Stimulated activated CD4-positive, alpha-beta T cell treated with anti-CD3 and anti-CD28 coated beads, TNF-alpha, amount 100 ng/mL, for 24 hours (primary cell): ENCODE measurements around the gene CTDP1.
"Not testable (repeated sequence)": the region's sequence is repeated elsewhere in the genome, so short reads cannot be mapped to it uniquely, and the experiment has no call there.

ENCODE experiments used
- DNase-seq, 3 experiments: peaks; one replicate each; pipeline ENCODE4 v3.0.0-alpha.2; 2020; ENCODE audit warnings: low read depth in 3 of 3

CTDP1 gene

DNA sequence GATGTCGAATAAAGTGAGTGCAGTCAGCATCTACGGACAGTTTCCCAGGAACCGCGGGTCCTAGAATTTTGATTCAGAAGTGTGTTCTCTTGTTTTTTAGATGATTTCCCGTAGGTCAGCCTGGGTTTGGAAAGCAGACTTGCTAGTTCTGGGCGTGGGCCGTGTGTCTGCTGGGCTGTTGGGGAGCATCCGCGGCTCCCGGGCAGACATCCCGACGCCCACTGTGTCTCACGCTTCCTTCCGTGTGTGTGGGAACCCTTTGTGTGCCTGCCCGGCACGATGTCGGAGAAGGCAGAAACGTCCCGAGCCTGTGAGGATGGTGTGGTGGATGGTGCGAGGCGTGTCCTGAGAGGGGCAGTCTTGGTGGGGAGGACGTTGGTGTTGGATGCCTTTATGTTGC is 18.4 kb downstream of the CTDP1 start:
- DNase-seq: no peak

DNA sequence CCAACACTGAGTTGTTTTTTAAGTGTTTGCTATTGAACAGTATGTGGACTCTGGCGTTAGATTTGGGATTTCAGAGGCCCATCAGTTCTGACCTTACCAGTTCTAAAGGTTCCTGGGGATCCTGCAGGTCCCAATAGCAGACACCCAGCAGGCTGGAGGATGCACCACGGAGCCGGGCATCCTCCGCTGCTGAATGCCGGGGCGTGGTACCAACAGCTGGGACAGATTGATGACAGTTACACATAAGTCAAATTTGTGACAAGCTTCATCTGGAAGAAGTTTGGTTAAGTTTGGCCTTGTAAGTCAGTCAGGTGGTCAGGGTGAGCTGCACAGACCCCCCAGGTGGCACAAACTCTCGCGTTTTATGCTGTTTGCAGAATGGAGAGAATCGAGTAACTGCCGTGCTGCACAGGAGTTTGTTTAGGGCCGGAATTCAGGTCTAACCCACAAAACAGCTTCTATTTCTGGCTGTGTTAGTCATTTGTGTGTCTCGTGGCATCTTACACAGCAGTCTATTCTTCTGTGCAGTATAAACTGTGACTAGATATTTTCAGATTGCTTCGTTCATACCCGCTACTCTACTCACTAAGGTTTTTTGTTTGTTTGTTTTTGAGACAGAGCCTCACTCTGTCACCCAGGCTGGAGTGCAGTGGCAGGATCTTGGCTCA is 19.2 kb downstream of the CTDP1 start:
- DNase-seq: no peak

DNA sequence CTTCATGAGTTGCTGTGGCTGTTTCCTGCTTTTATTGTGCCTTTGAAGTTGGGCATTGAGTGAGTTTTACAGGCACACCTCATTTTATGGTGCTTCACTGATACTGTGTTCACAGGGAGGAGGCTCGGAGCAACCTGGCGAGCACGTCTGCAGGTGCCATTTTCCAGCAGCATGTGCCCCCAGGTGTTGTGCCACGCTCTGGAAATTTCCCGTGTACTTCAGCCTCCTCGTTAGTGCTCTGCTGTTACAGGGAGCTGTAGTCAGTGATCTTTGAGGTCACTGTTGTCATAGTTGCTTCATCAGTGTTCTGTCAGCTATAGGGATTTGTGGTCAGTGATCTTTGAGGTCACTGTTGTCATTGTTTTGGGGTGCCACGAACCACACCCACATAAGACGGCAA is 20.1 kb downstream of the CTDP1 start:
- no peak for DNase-seq

DNA sequence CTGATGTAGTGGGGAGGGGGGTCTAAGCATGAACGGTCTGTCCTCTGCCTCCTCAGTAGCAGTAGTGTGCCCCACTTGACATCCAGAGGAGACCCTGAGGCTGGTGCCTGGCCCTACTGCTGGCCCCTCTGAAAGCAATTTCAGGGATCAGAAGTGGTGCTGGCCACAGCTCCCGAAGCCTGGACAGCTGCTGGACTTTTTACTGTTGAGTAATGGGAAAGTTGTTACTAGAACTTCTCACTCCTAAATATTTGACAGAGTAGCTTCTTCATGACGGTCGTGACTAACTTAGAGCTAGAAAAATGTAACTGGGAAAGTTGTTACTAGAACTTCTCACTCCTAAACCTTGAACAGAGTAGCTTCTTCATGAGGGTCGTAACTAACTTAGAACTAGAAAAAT is 23.3 kb downstream of the CTDP1 start:
- no peak for DNase-seq

DNA sequence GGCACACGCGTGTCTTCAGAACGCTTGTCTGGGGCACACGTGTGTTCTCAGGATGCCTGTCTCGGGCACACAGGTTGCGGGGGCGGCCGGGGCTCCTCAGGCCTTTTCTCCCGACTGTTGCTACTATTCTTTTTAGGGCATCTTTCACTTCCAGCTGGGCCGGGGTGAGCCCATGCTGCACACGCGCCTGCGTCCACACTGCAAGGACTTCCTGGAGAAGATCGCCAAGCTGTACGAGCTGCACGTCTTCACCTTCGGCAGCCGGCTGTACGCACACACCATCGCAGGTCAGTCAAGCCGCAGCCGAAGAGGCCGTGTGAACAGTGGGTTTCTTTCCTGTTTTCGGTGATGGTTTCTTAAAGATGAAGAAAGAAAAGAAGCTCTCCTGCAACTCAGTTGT is 25.0 kb downstream of the CTDP1 start:
- DNase-seq: no peak

DNA sequence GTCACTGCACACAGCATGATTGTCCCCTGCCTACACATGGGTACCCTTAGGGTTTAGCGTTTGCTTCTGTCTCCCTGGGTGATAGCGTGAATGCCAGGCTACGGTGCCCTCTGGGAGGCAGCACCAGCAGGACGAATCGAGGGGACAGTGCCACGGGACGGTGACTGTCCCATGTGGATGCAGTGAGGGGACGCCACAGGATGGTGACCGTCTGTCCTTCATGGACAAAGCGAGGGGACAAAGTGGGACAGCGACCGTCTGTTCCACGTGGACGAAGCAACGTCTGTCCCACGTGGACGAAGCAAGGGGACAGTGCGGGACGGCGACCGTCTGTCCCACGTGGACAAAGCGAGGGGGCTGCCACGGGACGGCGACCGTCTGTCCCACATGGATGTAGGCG is 25.7 kb downstream of the CTDP1 start:
- DNase-seq: no peak

DNA sequence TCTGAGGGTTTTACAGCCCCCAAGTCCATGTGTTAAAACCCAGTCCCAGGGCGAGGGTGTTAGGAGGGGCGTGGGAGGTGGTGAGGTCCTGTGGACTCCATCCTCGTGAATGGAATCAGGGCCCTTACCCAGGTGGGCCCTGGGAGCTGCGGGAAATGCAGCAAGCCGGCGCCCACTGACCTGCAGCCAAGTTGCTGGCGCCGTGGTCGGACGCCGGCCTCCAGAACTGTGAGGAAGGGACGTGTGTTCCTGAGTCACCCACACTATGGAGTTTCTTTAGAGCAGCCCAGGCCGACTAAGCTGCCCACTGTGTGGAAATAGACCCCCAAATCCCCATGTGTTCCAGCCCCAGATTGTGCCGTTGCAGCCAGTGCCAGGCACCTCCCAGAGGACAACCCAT is 26.4 kb downstream of the CTDP1 start:
- no peak for DNase-seq

DNA sequence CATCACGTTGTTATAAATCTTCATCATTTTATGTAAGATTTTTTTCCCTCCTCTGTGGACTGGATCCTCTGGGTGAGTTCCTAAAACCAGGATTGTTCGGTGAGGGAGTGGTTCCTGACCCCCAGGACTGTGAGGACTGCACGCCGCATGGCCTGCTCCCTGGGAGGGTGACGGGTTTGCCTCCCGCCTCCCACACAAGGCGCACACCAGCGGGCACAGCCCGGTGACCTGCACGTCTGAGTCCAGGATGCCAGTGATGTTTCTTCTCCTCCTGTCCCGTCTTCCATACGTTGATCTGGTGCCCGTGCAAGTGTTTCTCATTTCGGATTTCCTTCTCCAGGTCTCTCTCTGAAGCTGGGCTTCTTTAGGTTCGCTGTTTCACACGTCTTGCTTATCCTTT is 27.1 kb downstream of the CTDP1 start:
- DNase-seq: no peak

DNA sequence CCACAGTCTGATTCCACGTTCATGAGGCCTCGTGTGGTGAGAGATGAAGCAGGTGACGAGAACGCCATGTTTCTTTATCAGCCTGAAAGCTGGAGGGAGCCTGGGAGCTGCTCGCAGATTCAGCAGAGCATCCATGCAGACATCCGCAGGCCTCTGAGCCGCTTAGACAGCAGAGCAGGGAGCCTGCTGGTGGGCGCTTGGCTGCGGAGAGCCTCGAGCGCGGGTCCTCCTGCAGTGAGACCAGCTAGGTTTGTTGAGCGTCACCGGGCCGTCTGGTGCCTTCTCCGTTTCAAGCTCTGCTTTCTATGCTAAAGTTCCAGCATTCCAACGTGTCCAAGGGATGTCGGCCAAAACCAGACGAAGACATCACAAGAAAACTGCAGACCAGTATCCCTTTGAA is 27.6 kb downstream of the CTDP1 start:
- DNase-seq: no peak

DNA sequence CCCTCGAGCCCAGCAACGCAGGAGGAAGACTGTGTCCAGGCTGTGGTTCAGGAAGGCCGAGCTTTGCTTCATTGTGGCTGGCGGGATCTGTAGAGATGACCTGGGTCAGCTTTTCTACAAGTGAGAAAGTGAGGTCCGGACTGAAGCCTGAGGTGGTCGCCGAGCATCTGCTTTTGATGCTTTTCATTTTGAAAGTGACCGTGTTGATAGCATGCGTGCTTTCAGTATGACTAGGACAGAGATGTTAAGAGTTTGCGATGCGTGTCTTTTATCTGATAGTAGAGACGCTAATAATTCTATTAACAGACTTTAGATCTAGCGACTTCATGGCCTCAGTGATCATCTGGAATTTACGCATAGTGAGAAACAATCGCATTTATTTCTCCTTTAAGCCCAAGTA is 28.1 kb downstream of the CTDP1 start:
- DNase-seq: no peak

DNA sequence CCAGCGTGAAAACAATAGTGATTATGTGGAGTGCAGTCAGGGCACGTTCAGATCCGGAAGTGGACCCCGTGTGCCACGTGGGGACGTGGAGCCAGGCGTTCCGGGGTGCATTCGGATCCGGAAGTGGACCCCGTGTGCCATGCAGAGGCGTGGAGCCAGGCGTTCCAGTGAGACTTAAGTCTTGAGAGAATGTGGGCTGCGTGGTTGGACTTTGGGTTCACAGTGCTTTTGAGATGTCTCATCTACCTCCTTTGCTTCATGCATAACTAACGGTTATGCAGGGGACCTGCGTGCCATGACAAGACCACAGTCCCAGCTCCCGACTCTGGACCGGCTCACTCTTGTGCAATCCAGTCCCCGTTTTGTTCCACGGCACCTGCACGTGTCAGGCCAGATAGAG is 28.8 kb downstream of the CTDP1 start:
- no peak for DNase-seq

DNA sequence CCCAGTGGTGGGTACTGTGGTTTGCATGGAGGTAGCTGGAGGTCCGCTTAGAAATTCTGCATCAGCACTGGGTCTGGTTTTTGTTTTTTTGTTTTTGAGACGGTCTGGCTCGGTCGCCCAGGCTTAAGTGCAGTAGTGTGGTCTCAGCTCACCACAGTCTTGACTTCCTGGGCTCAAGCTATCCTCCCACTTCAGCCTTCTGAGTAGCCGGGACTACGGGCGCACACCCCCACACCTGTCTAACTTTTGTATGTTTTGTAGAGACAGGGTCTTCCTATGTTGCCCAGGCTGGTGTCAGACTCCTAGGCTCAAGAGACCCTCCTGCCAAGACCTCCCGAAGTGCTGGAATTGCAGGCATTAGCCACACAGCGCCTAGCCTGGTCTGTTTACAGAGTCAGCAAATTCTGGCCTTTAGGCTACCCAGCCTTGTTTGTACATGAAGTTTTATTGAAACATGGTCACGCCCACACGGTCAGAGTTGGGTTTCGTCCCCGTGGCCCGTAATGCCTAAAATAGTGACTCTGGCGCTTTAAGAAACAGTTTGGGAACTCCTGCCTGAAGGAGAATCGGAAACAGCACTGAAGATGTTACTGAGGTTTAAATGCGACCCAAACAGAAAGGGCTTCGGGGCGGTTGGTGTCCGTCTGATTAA is 32.7 kb downstream of the CTDP1 start:
- no peak for DNase-seq

DNA sequence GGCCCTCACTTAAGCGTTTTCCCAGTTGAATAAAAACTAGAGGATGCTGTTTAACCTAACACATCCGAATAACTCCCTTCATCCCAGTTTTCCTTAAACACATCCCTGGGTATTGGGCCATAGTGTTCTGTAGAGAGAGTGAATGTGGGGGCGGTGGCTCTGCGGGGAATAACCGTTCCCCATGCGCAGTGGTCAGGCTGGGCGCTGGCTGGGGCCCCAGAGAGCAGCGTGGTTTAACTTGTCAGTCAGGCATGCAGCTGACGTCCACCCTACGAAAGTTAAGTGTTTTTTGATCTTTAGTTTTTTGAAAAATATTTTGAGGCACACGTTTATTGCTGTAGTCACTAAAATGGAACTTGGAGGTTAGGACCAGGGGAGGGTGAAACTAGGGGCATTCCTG is 33.7 kb downstream of the CTDP1 start:
- no peak for DNase-seq

DNA sequence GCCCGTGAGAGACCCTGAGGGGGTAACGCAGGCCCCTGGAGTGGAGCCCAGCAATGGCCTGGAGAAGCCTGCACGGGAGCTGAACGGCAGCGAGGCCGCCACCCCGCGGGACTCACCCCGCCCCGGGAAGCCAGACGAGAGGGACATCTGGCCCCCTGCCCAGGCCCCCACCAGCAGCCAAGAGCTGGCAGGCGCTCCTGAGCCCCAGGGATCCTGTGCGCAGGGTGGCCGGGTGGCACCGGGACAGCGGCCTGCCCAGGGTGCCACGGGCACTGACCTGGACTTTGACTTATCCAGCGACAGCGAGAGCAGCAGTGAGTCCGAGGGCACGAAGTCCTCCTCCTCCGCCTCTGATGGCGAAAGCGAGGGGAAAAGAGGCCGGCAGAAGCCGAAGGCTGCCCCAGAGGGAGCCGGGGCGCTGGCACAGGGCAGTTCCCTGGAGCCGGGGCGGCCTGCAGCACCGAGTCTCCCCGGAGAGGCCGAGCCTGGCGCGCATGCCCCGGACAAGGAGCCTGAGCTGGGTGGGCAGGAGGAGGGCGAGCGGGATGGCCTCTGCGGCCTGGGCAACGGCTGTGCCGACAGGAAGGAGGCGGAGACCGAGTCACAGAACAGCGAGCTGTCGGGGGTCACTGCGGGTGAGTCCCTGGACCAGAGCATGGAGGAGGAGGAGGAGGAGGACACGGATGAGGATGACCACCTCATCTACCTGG is 35.1 kb downstream of the CTDP1 start:
- DNase-seq: no peak

DNA sequence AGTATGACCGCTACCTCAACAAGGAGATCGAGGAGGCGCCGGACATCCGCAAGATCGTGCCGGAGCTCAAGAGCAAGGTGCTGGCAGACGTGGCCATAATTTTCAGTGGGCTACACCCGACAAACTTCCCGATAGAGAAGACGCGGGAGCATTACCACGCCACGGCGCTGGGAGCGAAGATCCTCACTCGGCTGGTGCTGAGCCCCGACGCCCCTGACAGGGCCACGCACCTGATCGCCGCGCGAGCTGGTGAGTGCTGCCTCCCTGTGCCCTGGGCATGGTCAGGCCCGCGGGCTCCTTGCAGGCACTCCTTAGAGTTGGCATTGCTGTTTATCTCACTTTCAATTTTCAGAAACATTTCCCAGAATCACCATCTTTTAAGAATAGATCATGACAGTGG is 35.7 kb downstream of the CTDP1 start:
- no peak for DNase-seq

DNA sequence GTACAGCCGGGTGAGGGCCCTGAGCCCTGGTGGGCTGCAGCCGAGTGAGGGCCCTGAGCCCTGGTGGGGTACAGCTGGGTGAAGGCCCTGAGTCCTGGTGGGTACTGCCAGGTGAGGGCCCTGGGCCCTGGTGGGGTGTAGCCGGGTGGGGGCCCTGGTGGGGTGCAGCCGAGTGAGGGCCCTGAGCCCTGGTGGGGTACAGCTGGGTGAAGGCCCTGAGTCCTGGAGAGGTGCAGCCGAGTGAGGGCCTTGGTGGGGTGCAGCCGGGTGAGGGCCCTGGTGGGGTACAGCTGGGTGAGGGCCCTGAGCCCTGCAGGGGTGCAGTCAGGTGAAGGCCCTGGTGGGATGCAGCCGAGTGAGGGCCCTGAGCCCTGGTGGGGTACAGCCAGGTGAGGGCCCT is 37.5 kb downstream of the CTDP1 start:
- no peak for DNase-seq

DNA sequence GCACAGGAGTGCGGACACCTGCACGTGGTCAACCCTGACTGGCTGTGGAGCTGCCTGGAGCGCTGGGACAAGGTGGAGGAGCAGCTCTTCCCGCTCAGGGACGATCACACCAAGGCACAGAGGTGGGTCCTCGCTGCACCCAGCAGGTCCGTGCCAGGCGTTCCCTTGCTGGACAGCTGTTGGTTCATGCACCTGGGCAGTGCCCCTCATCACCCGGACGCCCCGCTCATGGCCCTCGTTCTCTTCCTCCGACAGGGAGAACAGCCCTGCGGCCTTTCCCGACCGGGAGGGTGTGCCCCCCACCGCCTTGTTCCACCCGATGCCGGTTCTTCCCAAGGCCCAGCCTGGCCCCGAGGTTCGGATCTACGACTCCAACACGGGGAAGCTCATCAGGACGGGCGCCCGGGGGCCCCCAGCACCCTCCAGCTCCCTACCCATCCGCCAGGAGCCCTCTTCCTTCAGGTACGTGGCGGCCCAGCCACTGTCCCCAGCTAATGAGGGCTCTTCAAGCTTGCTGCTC is 38.0 kb downstream of the CTDP1 start:
- no peak for DNase-seq

DNA sequence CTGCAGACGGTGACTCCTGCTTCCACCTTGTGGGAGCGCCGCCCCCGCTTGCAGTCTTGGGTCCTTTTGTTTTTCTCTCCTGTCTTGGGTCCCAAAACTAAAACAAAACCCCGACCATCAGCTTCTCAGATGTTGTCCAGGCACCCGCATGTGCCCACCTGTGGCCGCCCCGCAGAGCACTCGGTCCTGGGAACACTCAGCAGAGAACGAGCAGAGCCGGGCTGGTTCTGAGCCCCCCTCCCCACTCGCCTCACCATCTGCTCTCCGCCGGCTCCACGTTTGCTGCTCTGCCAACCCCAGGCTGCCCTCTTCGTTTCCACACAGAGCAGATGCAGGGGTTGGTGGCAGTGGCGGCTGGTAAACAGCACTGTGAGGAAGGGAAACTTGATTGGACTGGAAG is 38.5 kb downstream of the CTDP1 start:
- DNase-seq: no peak

DNA sequence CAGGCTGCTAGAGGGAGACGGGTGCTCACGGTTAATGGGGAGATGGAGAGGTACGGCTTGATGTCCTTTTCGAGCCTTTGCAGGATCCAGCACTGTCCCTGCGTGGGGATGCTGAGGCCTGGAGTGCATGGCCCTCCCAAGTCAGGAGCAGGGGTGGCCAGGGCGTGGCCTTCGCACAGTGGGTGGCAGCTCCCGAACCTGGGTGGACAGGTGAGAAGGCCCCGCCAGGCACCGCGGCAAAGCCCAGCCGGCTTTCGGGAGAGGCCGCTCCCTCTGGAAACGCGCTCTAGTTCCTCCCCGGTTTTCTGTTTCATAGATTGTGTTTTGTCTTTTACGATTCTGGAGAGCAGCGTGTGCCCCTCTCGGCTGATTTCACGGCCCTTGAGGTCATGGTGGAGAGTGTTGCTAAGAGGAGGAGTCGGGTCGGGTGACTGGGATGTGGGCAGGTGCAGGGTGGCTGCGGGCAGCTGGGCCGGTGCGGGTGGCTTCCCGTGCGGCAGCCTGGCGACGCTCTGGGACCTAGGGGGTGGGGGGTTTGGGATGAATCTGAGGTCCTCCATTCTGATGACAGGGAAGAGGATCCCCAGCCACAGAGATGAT is 39.4 kb downstream of the CTDP1 start:
- no peak for DNase-seq

DNA sequence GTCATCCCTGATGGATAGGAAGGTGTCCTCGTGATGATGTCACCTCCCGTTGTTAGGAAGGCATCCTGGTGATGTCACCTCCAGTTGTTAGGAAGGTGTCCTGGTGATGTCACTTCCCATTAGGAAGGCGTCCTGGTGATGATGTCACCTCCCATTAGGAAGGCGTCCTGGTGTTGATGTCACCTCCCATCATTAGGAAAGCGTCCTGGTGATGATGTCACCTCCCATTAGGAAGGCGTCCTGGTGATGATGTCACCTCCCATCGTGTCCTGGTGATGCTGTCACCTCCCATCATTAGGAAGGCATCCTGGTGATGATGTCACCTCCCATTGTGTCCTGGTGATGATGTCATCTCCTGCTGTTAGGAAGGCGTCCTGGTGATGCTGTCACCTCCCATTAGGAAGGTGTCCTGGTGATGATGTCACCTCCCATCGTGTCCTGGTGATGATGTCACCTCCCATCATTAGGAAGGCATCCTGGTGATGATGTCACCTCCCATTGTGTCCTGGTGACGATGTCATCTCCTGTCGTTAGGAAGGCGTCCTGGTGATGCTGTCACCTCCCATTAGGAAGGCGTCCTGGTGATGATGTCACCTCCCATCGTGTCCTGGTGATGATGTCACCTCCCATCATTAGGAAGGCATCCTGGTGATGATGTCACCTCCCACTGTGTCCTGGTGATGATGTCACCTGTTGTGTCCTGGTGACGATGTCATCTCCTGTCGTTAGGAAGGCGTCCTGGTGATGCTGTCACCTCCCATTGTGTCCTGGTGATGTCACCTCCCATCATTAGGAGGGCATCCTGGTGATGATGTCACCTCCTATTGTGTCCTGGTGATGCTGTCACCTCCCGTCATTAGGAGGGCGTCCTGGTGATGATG is 40.1 kb downstream of the CTDP1 start:
- DNase-seq: not testable (repeated sequence)

DNA sequence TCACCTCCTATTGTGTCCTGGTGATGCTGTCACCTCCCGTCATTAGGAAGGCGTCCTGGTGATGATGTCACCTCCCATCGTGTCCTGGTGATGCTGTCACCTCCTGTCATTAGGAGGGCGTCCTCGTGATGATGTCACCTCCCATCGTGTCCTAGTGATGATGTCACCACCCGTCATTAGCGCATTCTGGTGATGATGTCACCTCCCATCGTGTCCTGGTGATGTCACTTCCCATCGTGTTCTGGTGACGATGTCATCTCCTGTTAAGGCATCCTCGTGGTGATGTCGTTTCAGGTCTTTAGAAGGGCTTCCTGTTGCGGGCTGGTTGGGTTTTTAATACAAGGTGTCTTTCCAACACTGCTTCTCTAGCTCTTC is 40.7 kb downstream of the CTDP1 start:
- no peak for DNase-seq

DNA sequence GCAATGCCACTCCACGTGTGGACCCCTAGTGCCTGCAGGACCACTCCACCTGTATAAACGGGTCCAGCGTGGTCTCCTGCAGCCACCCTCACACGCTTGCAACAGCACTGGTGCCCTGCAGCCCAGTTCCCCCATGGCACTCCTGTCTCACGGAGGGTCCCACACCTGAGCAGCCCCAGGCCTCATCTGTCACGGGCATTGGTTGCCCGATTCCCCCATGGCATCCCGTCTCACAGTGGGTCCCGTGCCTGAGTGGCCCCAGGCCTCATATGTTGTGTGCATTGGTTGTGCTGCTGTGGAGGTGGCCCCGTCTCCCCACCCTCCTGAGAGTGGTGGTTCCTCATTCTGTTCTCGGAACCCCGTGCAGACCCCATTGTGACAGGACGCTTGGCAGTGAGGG is 43.4 kb downstream of the CTDP1 start:
- DNase-seq: no peak
